Activated CD4-positive, alpha-beta T cell treated with anti-CD3 and anti-CD28 coated beads, Interleukin-2, amount 50 U/mL, for 48 hours (primary cell): ENCODE data around the gene UGT2B7.
"Not testable (repeated sequence)": the region's sequence is repeated elsewhere in the genome, so short reads cannot be mapped to it uniquely, and the experiment has no call there.

ENCODE experiments used
- DNase-seq, 2 experiments: peaks; one replicate each; pipeline ENCODE4 v3.0.0-alpha.2; 2020

The UGT2B7 gene

DNA sequence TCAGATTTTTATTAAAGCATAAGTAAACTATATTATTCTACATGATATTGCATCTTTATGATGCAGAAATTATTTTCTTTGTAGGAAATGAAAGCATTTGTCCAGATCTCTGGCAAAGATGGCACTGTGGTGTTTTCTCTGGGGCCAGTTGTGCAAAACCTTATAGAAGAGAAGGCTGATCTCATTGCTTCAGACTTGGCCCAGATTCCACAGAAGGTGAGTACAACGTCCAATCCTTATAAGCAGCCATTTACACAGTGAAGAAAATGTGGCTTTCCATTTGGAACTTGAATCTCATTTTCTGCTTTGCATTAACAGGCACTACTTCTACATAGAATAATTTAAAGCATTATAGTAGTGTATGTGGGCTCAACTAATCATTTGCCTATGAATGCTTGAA is 6.9 kb upstream of the UGT2B7 start:
- no peak for DNase-seq

GRCh38 chr4:69092190-69092589 is 4.1 kb upstream of the UGT2B7 start:
- no peak for DNase-seq

DNA sequence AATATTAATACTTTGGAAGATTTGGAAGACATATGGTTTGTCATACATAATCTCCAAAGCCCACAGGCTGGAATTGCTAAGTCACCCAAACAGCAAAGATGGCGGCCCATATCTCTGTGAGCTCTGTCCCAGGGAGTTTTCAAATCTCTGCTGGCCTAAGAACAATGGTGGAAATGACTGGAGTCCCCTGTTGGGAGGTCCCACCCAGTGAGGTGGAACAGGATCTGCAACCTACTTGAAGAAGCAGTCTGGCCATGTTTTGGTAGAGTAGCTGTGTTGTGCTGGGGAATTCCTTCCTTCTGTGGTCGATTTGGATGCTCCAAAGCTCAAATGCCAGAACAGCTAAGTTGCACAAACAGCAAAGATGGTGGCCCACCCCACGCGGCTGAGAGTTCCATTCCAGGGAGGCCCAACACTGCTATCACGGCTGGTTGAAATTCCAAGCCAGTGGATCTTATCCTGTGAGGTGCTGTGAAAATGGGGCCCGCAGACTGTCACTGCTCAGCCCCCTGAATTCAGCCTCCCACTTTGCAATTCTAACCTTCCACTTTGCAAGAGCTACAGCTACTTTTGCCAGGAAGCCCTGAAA is 3.2 kb upstream of the UGT2B7 start:
- no peak for DNase-seq

DNA sequence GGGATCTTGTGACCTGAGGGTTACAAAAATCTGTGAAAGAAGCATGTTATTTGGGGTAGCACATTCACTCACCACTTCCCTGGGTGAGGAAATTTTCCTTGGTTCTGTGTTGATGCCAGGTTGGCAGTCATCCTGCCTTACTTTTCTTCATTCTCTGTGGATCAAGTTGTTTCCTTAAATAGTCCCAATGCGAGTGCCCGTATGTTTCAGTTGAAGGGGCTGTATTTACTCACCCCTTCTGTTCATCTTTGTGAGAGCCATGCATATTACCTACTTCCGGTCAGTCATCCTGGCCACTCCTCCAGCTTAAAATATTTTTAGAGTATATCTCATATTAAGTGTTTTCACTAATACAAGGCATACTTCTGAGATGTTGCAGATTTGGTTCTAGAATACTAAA is 2.6 kb upstream of the UGT2B7 start:
- no peak for DNase-seq

DNA sequence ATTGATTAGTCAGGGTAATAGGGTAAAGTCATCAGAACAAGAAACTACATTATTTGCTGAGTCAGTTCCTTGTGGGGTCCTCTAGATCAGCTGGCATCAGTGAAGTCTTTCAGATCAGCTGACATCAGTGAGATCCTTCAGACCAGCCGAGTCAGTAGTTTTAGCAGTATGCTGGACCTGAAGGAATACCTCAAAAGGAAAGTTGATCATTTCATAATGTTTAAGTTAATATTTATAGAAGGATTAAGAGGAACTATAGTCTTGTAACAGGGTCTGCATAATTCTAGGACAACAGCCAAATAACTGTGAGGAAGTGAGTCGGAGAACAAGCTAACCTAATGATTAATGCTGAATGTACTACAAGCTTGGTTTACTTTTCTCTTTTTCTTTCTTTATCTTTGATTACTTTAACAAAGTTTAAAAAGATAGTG is 958 bp upstream of the UGT2B7 start:
- no peak for DNase-seq

- no peak for DNase-seq
These were observed 536 bp downstream of the UGT2B7 start for GRCh38 chr4:69096810-69097209.

GRCh38 chr4:69098470-69098869 is 2.2 kb downstream of the UGT2B7 start:
- no peak for DNase-seq

DNA sequence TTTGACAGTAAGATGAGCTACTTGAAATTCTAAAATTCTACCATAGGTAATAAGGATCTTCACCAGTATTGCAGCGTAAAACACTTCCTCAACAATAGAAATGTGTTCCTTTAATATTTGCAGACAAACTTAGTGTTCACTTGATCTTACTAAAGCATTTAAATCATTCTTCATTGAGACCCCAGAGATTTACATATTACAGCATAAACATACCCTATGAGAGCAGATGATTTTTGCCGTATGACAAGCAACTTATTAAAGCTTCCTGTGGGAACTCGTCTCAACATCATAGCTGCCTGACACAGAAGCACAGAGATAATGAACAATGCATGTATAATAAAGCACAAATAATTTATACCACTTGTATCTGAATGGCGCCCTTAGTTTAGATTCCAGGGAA is 3.6 kb downstream of the UGT2B7 start:
- no peak for DNase-seq

DNA sequence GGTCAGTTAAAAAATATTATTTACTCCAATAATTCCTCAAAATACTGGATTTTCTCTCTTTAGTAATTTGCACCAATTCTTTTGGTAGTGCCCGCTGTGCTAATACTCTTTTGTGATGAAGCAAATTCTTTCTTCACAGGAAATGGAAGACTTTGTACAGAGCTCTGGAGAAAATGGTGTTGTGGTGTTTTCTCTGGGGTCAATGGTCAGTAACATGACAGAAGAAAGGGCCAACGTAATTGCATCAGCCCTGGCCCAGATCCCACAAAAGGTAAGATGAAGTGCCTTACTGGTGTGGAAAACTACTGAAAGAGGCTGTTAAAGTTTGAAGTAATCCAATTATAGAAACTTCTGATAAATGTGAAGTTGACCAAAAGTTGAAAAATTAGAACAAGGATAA is 6.4 kb downstream of the UGT2B7 start:
- not testable (repeated sequence) for DNase-seq

DNA sequence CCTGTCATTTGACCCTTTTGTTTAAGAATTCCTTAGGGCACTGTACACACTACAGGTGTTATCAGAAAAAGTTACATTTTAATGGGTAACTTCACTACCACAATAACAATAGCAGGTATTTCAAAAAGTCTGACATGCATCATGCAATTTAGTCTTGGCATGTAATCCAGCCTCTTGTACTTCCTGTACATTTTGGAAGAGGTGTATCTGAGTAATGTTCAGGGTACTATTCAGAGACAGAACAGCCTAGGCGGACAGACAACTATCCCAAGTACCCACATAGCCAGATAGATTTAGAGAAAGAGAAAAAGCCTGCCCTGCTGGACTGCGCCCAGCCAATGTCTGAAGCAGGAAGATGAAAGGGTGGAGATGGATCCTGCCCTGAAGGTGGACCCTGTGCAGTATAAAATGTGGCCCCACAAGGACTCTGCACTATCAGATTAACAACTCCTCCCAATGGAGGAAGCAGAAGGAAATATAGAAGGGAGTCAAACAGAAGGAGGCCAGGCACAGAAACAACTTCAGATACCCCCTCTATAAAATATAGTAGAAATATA is 8.5 kb downstream of the UGT2B7 start:
- no peak for DNase-seq

GRCh38 chr4:69115151-69115850 is 19.0 kb downstream of the UGT2B7 start:
- DNase-seq = not testable (repeated sequence)

- DNase-seq = no peak
These were observed 19.6 kb downstream of the UGT2B7 start for GRCh38 chr4:69115851-69116213.

DNA sequence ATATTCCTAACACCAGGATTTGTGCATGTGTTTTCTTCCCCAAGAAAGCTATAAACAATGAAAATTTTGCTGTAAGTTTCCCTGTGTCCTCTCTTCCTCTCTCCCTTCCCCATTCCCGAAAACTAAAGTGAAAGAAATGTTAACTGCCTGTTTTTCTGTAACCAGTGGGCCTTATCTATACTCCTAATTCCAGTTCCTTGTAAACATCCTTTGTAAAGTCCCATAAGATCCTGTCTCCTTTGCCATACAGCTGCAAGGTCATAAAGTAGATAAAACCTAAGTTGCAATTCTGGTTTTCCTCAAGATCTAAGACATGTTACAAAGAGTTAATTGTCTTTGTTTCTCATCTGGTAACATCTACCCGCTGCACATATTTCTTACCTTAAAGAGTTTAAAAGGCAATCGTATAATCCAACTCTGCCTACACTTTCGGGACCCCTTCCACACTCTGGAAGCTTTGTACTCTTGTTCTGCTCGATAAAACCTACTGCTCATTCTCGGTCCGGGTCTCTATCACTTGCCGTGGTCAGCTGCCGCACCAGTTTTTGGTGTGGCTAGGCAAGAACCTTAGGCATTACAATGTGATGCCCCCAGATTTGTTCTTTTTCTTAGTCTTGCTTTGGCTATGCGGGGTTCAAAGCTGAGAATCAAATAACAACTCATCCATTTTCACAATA is 20.5 kb downstream of the UGT2B7 start:
- DNase-seq = no peak

DNA sequence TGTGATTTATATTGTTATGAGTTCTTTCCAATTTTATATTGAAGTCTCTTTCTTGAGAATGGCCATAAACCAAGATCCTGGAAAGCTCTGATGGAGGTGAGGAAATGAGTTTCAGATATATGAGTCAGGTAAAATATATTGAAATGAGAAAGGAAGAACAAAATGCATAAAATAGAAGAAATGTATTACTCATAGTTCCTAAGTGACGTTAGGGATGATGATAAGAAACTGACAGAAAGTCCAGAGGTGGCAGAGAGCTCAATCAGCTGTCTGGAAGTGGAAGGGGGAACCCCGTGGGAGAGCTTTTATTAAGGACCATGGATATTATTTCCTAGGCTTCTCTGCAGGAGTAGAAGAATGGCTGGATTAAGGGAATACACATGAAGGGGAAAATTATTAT is 24.6 kb downstream of the UGT2B7 start:
- no peak for DNase-seq

DNA sequence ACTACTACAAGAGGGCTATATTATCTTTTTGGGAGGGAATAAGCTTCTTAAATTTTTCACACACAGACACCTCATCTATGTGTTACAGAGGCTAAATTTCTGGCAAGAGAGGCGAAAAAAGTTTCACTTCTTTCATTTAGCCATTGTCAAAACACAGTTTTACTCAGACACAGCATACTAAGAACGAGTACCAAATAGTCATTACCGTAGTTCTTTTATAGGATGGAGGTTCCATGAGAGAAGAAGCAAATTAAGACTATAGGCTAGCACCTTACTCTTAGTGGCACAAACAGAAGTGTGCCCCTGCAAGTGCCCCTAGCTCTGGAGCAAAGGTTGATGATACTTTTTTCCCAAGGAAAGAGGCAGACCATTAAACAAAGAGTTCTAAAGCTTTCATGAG is 26.2 kb downstream of the UGT2B7 start:
- DNase-seq = no peak

DNA sequence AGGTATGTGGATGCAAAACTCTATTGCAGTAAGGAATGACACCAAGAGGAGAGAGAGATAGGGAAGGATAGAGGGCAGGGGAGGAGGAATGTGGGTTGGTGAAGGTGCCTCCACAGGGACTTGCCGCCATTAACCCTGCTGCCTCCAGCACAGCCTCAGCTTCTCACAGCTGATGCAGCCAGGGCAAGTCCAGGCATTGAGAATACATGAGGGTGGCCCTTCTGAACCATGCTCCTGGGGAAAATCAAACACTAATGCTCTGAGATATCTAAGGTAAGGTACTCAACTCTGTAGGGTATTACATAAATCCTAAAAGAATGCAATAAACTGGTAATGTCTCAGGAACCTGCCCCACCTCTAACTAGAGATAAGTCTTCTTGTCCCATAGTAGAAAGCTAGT is 28.7 kb downstream of the UGT2B7 start:
- DNase-seq = no peak

GRCh38 chr4:69126024-69126423 is 29.8 kb downstream of the UGT2B7 start:
- DNase-seq = no peak

DNA sequence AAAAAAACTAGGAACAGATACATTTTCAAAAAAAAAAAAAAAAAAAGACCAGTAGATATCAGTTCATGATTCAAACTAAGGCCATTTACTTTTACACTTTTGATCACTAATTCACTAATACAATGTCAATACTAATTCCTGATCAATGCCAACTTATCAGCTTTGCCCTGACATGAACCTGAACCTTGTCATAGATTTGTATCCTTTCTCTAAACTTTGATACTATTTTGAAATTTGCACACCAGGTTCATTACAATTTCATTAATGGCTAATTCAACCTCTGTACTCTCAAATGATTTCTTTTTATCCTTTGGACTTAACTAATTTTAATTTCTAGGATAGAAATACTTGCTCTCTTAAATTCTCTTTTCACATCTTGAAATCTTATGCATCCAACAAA is 37.7 kb downstream of the UGT2B7 start:
- no peak for DNase-seq

- no peak for DNase-seq
These were observed 38.2 kb downstream of the UGT2B7 start for GRCh38 chr4:69134471-69134870.

DNA sequence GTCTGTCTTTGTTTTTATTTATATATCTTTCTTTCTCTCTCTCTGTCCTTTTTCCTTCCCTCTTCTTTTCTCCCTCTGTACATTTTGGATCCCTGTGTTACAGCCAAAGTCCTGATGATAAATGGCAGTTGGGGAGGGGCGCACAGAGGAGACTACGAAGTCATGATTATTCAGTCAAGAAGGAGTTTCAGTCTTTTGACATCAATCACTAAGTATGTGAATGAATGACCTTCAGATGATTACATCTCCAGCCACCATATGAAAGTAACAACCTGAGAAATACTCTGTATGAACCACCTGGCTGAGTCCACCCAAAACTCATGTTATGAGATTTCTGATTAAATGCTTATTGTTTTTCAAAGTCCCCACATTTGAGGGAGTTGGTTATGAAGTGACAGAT is 45.0 kb downstream of the UGT2B7 start:
- DNase-seq = no peak

- DNase-seq = no peak
These were observed 51.1 kb downstream of the UGT2B7 start for GRCh38 chr4:69147334-69147733.

- no peak for DNase-seq
These were observed 57.7 kb downstream of the UGT2B7 start for GRCh38 chr4:69154021-69154420.

DNA sequence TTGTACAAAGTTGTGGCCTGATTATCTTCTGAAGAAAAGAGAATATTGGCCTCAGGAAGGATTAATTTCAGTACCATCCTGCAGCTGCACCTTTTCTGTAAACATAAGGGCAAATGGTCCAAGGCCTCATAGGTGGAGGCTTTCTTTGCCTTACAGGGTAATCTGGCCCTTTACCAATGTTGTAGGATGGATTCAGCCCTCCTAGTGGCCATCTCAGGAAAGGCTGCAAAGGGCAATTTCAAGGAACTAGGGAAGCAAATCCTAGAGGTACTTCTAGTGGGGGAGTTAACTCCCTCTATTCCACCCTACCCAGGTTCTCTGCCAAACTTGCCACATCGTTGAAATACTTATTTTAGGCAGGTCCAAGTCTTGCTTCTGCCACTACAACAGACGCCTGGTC is 60.6 kb downstream of the UGT2B7 start:
- no peak for DNase-seq
